EH (cell line): Measurements from ENCODE around the gene GRM8.

Experiments
- DNase-seq: peaks from one replicate; pipeline ENCODE4 v3.0.0-alpha.2; 2015; ENCODE audit warnings: low read depth

GRM8 gene

DNA sequence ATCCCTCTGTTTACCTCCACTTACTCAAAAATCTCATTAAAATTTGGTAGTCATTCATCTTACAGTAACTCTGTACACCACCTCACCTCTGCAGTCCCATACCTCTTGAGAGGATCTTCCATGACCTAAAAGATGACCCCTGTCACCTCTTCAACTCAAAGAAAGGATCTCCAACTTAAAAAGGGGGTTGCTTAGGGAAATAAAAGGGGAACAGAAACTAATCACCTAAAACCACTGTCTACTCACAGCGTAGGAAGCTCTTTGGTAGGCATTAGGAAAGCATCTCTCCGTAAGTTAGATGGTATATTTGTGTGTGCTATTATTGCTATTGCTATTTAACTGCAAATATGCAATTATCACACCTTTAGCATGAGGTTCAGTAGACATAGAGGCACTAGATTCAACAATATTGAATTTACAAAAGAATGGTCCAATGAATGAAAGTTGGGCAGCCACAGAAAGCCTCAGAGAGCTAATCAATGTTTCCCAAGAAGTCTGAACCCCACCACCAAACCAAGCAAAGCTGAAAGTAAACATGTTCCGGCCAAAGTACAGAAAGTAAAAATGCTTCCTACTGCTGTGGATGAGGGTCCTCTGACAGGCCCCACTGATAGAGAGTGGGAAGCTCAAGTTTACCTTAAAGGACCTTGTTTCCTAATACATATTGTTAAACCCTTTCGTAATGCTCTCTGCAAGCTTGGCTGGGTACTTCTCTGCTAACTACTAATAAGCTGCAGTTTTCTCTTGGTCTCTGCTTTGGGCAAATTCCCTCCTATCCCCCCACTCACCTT, 105.8 kb downstream of the GRM8 start:
- DNase-seq = no peak

GRCh38 chr7:127137146-127137545, 115.6 kb downstream of the GRM8 start:
- no peak for DNase-seq

DNA sequence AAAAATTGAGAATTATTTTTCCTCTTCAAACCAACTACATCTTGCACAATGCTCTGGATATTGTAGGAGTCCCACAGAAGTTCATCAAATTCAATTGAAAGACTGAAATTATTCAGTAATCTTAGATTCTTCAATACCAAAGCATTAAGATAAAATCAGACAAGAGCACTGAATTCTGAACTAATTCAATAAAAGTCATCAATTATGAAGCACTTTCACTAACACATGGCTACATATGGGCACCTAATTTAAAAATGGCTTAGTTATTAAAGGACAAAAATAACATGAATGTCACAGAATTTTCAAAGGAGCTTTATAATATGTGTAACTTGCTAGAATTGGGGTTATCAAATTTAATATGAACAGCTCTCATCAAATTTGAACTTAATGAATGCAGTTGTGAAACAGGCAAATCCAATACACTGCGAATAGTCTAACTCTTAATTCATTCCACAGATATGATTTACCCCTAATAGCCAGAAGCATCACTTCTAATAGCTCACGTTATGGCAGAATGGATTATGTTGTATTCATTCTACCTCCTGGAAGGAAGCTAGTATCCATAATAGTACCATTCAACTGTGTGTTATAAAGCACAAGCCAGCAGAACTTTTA, 116.8 kb downstream of the GRM8 start:
- no peak for DNase-seq

- no peak for DNase-seq
Observed at GRCh38 chr7:127123220-127123619, 129.5 kb downstream of the GRM8 start.

GRCh38 chr7:127119517-127119916, 133.2 kb downstream of the GRM8 start:
- no peak for DNase-seq

- DNase-seq = no peak
Observed at GRCh38 chr7:127114742-127115265, 137.9 kb downstream of the GRM8 start.

GRCh38 chr7:127107601-127108007, 145.1 kb downstream of the GRM8 start:
- peak; percentile 50 for DNase-seq

DNA sequence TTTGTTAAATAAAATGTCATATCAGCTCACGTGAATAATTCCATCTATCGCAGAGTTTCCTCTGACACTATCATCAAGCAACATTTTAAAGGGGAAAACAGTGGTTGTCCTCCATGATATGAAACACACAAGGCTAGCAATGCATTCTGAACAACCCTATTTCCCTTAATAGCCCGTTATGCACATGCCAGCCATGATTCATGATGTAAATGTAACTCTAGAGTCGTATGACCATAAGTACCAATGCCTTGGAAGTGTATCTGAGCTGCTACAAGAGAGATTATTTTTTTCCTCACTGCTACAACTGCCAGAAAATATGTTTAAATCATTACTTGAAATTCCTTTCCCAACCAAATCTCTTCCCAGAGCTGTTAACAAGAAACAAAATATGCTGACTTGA, 159.4 kb downstream of the GRM8 start:
- no peak for DNase-seq

DNA sequence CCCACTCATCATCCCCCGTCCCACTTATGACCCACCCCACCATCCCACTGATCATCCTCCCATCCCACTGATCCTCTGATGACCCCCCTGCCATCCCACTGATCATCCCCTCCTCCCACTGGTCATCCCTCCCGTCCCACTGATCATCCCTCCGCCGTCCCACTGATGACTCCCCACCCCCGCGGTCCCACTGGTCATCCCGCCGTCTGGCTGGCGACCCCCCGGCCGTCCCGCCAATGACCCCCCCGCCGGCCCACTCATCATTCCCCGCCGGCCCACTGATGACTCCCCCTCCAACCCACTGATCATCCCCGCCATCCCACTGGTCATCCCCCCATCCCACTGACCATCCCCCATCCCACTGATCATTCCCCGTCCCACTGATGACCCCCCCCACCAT, 161.1 kb downstream of the GRM8 start:
- no peak for DNase-seq

DNA sequence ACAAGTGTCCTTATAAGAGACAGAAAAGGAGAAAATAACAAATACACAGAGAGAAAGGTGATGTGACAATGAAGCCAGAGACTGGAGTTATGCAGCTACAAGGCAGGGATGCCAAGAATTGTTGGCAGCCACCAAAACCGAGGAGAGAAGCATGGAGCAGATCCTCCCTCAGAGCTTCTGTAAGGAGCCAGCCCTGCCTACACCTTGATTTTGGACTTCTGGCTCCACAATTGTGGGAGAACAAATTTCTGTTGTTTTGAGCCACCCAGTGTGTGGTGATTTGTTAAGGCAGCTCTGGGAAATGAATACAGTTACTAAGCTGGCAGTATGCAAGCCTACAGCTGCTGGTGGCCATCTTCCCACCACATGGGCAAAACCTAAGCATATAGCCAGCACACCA, 163.6 kb downstream of the GRM8 start:
- no peak for DNase-seq

DNA sequence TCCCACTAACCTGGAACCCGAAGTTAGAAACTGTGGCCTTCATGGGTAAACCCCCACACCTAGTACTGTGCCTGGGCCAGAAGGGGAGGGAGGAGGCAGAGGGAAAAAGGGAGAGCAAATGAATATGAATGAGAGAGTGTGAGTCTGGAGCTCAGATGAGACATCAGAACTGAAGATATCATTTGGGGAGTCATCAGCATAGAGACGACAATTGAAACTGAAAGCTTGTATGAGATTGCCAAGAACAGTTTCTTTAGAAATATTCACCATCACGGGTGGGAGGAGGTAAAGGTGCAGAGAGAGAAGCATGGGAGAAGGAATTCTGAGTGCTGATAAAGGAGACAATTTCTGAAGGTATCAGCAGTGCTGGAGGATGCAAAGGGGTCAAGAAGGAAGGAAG, 171.2 kb downstream of the GRM8 start:
- no peak for DNase-seq

- DNase-seq = no peak
Observed at GRCh38 chr7:127080576-127080975, 172.2 kb downstream of the GRM8 start.

DNA sequence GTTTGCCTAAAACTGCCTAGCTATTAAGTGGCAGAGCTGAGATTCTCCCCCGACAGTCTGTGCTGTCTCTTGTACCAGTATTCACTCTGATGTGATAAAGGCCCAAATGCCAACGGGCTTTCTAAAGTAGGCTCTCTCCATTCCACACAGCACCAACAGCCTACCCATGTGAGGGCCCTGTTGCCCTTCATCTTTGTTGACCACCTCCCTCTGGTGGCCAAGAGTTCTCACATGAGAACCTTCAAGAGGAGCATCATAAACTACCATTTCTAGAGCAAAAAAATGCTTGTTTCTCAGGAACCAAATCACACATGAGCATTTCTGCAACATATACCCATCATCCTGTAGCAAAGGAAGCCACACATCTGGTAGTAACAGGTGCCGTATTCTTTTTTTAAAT, 185.8 kb downstream of the GRM8 start:
- DNase-seq = no peak

DNA sequence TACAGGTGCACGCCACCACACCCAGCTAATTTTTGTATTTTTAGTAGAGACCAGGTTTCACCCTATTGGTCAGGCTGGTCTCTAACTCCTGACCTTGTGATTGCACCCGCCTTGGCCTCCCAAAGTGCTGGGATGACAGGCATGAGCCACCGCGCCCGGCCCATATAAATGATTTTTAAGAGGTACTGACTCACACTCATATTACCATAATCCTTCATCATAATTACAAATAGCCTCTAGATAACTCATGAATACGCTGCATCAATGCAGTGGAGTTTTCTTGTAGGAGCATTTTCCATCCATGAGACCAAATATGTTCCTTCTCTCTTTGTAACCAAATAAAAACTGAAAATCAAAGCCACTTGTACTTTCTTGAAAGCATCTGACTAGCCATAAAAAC, 193.3 kb downstream of the GRM8 start:
- DNase-seq = no peak

- DNase-seq = no peak
Observed at GRCh38 chr7:127057918-127058317, 194.8 kb downstream of the GRM8 start.

DNA sequence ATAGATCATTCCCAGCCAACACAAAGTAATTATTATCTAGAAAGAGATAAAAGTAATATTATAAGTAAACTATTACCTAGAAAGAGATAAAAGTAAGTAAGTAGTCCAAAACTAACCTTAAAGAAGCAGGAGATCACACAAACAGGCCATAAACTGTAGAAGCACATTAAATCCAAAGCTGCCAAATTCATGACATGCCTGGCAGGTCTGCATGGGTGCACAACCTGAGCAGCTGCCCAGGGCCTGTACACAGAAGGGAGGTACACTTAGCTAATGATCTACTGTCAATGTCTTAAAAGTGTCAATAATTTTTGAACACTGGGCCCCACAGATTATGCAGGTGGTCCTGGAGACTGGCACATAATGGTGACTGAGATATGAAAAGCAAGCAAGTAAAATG, 196.5 kb downstream of the GRM8 start:
- no peak for DNase-seq

GRCh38 chr7:127047521-127047920, 205.2 kb downstream of the GRM8 start:
- no peak for DNase-seq

GRCh38 chr7:127041689-127042452, 210.9 kb downstream of the GRM8 start:
- no peak for DNase-seq

- no peak for DNase-seq
Observed at GRCh38 chr7:127040042-127040441, 212.7 kb downstream of the GRM8 start.

DNA sequence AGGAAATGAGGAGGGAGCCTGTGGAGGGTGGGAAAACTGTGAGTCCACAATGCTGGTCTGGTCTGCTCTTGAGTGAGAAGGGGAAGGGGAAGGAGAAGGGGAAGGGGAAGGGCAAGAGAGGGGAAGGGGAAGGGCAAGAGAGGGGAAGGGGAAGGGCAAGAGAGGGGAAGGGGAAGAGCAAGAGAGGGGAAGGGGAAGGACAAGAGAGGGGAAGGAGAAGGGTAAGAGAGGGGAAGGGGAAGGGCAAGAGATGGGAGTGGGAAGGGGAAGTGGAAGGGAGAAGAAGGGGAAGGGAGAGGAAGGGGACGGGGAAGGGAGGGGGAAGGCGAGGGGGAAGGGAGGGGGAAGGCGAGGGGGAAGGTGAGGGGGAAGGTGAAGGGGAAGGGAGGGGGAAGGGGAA, 213.2 kb downstream of the GRM8 start:
- DNase-seq = no peak

DNA sequence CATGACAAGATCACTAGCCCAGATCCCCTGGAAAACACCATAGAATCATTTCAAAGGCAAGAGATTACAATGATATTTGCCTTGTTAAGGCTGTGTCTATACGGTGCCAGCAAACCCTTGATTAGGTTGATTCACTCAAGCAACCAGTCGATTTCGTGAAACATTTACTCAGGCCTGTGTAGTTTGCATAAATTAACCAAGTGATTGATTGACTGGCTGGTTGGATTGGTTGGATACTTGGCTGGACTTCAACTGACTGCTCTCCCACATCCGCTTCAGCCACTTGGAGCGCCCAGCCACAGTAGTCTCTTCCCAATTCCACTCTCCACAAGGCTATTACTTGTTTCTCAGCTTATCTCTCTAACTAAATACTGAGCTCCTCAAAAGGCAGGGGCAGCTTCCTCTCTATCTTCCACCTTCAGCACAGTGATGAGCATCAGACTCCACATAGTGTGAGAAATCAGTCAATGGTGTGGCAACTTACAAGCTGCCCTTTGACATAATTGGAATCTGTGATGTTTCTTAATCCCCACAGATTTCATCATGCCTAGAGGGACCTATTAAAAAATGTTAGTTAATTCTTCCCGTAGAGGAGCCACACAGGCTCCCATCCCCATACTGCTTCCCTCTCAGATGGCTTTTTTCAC, 217.4 kb downstream of the GRM8 start:
- no peak for DNase-seq

DNA sequence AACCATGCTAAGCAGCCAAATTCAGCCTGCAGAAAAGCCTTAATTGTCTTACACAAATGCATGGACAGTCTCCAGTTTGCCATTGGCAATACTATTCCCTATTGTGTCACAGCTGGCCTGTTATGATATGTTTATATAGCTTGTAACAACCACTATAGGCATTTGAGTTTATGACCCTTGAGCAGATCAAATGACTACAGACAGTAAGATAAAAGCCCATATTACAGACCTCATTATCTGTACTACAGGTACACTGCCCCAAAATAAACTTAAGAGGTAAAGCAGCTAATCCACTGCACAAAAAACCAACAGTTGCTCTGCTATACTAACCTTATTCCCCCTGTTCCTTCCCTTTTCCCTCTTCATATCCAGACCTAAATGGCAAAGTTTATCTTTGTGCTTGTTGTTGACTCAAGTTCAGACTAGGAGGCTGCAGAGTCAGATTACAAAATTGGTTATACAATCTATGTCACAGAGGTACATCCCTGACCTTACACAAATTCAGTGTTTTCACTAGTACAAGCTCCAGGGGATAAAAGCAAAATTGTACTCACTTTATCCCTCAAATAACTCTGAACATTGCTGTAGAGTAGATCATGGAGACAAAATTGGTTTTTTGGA, 218.4 kb downstream of the GRM8 start:
- DNase-seq = no peak
